Activated gamma-delta T cell (primary cell): Measurements from ENCODE around the gene ABCC6.
"Not testable (repeated sequence)": the region's sequence is repeated elsewhere in the genome, so short reads cannot be mapped to it uniquely, and the experiment has no call there.

Experiments
- DNase-seq: peaks from one replicate; lab custom pipeline; 2025; lab: John Stamatoyannopoulos, UW

The ABCC6 gene

GRCh38 chr16:16190546-16190945, 32.7 kb downstream of the ABCC6 start:
- DNase-seq = no peak

GRCh38 chr16:16189842-16190241, 33.5 kb downstream of the ABCC6 start:
- DNase-seq = no peak

DNA sequence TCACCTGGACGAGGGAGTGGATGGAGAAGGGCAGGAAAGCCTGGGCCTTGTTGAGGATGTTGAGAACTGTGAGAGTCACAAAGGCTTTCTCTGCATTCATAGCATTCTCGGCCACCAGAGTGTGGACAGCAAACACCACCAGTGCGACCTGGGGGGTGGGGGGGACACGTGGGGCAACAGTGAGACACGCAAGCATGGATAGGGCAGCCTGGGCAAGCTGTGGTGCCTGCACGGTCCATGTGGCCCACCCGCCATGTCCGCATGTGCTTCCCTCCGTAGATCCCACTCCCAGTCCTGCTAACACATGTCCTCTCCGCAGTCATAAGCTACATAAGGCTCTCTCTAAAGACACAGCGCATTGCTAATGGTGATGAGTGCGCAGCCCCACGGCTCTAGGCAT, 34.5 kb downstream of the ABCC6 start:
- no peak for DNase-seq

- DNase-seq = no peak
Observed at GRCh38 chr16:16186820-16187219, 36.5 kb downstream of the ABCC6 start.

GRCh38 chr16:16185095-16185494, 38.2 kb downstream of the ABCC6 start:
- DNase-seq = no peak

DNA sequence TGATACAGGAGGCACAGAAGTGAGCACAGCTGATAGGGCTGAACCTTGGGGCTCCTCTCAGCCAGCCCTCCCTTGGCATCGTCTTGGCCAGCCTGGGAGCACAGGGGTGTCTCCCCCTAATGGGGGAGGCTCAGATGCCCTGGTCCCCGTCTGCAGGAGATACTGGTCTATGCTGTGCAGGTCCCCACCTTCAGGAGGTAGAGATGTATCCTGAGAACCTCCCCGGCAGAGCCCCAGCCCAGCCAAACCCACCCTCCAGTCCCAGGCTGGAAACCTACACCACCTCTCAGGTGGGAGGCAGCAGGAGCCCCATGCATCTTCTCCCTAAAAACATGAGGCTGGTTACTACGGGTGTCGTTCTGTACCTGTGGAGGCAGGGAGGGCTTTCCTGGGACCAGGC, 38.7 kb downstream of the ABCC6 start:
- DNase-seq = no peak

- DNase-seq = no peak
Observed at GRCh38 chr16:16183562-16183961, 39.7 kb downstream of the ABCC6 start.

GRCh38 chr16:16182918-16183317, 40.4 kb downstream of the ABCC6 start:
- DNase-seq = no peak

GRCh38 chr16:16181748-16182147, 41.5 kb downstream of the ABCC6 start:
- DNase-seq = not testable (repeated sequence)

GRCh38 chr16:16178455-16179162, 44.7 kb downstream of the ABCC6 start:
- no peak for DNase-seq

- no peak for DNase-seq
Observed at GRCh38 chr16:16176328-16176727, 47.0 kb downstream of the ABCC6 start.

DNA sequence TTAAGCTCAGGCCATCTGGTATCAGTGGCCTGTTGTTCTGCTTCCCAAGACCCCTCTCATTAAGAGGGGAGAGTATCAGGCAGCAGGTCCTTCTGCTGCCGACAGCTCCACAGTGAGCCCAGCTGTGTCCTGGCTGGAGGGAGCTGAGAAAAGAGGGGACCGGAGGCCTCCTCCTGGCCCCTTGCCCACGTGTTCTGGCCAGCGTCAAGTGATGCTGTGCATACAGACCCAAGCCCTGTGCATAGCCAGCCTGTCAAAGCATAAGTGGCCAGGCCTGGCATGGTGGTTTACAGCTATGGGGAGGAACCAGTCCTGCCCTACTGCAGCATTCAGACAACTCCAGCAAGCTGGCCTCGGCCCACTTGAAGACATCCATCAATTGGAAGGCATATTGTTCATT, 48.0 kb downstream of the ABCC6 start:
- DNase-seq = no peak

- DNase-seq = no peak
Observed at GRCh38 chr16:16172991-16173390, 50.3 kb downstream of the ABCC6 start.

- no peak for DNase-seq
Observed at GRCh38 chr16:16171332-16171919, 51.9 kb downstream of the ABCC6 start.

DNA sequence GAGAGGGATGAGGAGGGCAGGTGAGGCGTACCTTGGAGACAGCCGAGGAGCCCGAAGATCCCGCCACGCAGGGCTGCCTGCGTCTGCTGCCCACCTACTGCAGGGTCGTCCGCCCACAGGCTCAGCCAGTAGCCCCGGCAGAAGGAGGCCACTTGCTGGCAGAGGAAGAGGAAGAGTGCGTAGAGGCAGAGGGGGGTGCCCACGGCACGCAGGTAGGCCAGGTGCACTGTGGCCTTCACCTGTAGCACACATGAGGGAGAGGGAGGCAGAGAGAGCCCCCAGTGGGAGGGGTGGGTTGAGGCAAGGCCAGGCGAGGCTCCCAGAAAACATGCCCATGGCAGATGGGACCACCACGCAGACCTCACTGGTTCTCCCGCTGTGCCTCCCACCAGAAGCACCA, 53.7 kb downstream of the ABCC6 start:
- no peak for DNase-seq

DNA sequence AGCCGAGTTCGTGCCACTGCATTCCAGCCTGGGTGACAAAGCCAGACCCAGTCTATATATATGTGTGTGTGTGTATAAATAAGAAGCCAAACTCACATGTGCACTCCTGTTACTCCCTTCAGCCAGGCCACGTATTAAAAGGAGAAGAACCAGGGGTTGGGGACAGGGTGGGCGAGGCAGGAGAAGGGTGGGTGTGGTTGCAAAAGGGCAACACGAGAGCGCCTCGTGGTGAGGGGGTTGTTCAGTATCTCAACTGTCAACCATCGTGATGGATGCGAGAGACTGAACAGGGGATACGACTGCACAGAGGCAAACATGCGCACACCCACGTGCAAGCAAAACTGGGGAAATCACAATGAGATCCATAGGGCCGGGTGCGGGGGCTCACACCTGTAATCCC, 54.9 kb downstream of the ABCC6 start:
- DNase-seq = no peak

- no peak for DNase-seq
Observed at GRCh38 chr16:16167927-16168326, 55.4 kb downstream of the ABCC6 start.

GRCh38 chr16:16166949-16167348, 56.3 kb downstream of the ABCC6 start:
- no peak for DNase-seq

DNA sequence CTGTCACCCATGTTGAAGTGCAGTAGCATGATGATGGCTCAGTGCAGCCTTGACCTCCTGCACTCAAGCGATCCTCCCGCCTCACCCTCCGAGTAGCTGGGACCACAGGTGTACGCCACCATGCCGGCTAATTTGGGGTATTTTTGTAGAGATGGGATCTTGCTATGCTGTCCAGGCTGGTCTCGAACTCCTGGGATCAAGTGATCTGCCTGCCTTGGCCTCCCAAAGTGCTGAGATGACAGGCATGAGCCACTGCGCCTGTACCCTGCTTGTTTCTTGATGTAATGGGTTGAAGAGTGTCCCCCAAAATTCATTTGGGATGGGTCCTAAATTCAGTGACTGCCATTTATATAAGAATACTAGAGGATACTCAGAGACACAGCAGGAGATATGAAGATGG, 57.2 kb downstream of the ABCC6 start:
- no peak for DNase-seq

- DNase-seq = no peak
Observed at GRCh38 chr16:16164243-16164642, 59.1 kb downstream of the ABCC6 start.

- DNase-seq = no peak
Observed at GRCh38 chr16:16163571-16163970, 59.7 kb downstream of the ABCC6 start.

DNA sequence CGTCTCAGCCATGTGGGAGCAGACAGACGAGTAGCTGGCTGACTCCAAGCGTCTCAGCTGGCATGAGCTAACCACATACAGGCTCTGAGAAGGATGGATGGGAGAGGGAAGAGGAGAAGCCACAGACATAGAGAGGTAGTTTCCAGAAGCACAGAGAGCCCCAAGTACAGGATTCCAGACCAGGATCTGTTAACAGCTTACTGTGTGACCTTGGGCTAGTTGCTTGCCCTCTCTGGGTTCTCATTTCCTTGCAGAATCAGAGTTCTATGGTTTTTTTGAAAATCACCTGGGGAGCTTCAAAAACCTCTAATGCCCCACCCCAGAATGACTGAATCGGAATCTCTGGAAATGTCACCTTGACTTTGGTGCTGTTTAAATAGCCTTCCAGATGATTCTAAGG, 60.2 kb downstream of the ABCC6 start:
- DNase-seq = no peak

GRCh38 chr16:16162591-16162990, 60.7 kb downstream of the ABCC6 start:
- DNase-seq = no peak

GRCh38 chr16:16161840-16162239, 61.5 kb downstream of the ABCC6 start:
- DNase-seq = not testable (repeated sequence)
